K562 (cell line): ENCODE data around the gene GART. TPM values are rescaled to one million over a fixed set of nuclear protein-coding genes. Genes with fewer than 3 reads are reported as not detected.

Source experiments
- EP400 ChIP-seq: fragments of 450-650 bp; IDR thresholded peaks from 2 replicates; pipeline ENCODE4 v1.6.1; 2017; ENCODE audit warnings: antibody characterized with exemption, mild to moderate bottlenecking, moderate library complexity
- MTF1 ChIP-seq: fragments of 250-450 bp; sonication (Bioruptor Pico); IDR thresholded peaks from 2 replicates; pipeline ENCODE4 v1.9.0; 2021; ENCODE audit warnings: moderate library complexity, mild to moderate bottlenecking, inconsistent platforms, borderline replicate concordance
- MYC ChIP-seq, 2 experiments: fragments of 250-450 bp in 1 of 2; sonication (Bioruptor Pico) in 1 of 2; IDR thresholded peaks; 2 replicates each; pipeline versions ENCODE4 v1.5.1 to v1.6.1; 2012 to 2021; ENCODE audit warnings: low read depth in 2 of 2, borderline replicate concordance in 1 of 2, improper control_type of control experiment in 1 of 2, low read length in 1 of 2, mild to moderate bottlenecking in 1 of 2, moderate library complexity in 1 of 2
- PHTF2 ChIP-seq: fragments of 250-450 bp; sonication (Bioruptor Pico); IDR thresholded peaks from 2 replicates; pipeline ENCODE4 v1.5.0; 2021; ENCODE audit warnings: mild to moderate bottlenecking
- PML ChIP-seq: IDR thresholded peaks from 2 replicates; pipeline ENCODE4 v1.6.1; 2012; ENCODE audit warnings: low read length, inconsistent platforms
- POLR2H ChIP-seq: IDR thresholded peaks from 2 replicates; pipeline ENCODE4 v1.6.1; 2016; ENCODE audit warnings: missing genetic modification characterization, low read depth, mild to moderate bottlenecking, control low read depth, missing compliant biosample characterization, moderate library complexity
- PTBP1 ChIP-seq: fragments of 200-400 bp; formaldehyde crosslinking; IDR thresholded peaks from 2 replicates; pipeline ENCODE4 v1.6.1; 2017; ENCODE audit warnings: low read depth, low read length
- RBM39 ChIP-seq: fragments of 200-400 bp; formaldehyde crosslinking; optimal IDR thresholded peaks from 2 replicates; pipeline ENCODE3; 2018; ENCODE audit warnings: low read depth, low read length
- SAFB ChIP-seq: fragments of 200-400 bp; formaldehyde crosslinking; IDR thresholded peaks from 2 replicates; pipeline ENCODE4 v1.6.1; 2017; ENCODE audit warnings: low read depth, low read length, borderline replicate concordance
- SMARCB1 ChIP-seq: IDR thresholded peaks from 2 replicates; pipeline ENCODE4 v1.6.1; 2011; ENCODE audit warnings: improper control_type of control experiment, low read depth; ENCODE audit not compliant: insufficient read length
- ZFP36 ChIP-seq: fragments of 150-350 bp; IDR thresholded peaks from 2 replicates; pipeline ENCODE4 v1.6.1; 2018; ENCODE audit warnings: low read length, low read depth; ENCODE audit not compliant: partially characterized antibody
- ZNF12 ChIP-seq: sonication (generic); formaldehyde crosslinking; IDR thresholded peaks from 2 replicates; pipeline ENCODE4 v1.4.0; 2020; ENCODE audit warnings: mild to moderate bottlenecking, missing genetic modification reagents
- ZNF274 ChIP-seq: IDR thresholded peaks from 2 replicates; pipeline ENCODE4 v1.6.1; 2011; ENCODE audit warnings: low read depth, mild to moderate bottlenecking, low read length, moderate library complexity, borderline replicate concordance
- polyA plus RNA-seq, 8 experiments: library from polyadenylated mRNA; depleted of rRNA in 4 of 8; stranded (reverse) in 5 of 8; unstranded in 3 of 8; fragments of >200 nt; fragmentation: Nextera tagmentation in 2 of 8; fragmentation: Illumina TruSeq in 1 of 8; extraction: Ambion mirVana in 2 of 8; extraction: Trizol in 1 of 8; gene quantifications; 2 replicates each; pipeline versions ENCODE4 v1.2.1 to v1.2.3, GENCODE V29; 2011 to 2014; ENCODE audit warnings: inconsistent platforms in 1 of 8, missing spikeins in 1 of 8
- total RNA-seq, 7 experiments: library from RNA; depleted of rRNA in 6 of 7; stranded (reverse); fragments of >200 nt in 6 of 7; fragmentation: Illumina TruSeq in 2 of 7; extraction: Trizol in 2 of 7; gene quantifications; 2 replicates each; pipeline versions ENCODE4 v1.2.1 to v1.2.3, GENCODE V29; 2011 to 2021; ENCODE audit warnings: low replicate concordance in 1 of 7
- TF ChIP-seq, protein P1 (sequence below): fragments of 450-650 bp; formaldehyde crosslinking; IDR thresholded peaks from 2 replicates; pipeline ENCODE4 v1.4.0; 2020; ENCODE audit warnings: mild to moderate bottlenecking, mixed read lengths
- TF ChIP-seq, protein P2 (sequence below): fragments of 450-650 bp; formaldehyde crosslinking; IDR thresholded peaks from 2 replicates; pipeline ENCODE4 v1.4.0; 2022; ENCODE audit warnings: mild to moderate bottlenecking, moderate library complexity
- TF ChIP-seq, protein P3 (sequence below): fragments of 250-450 bp; sonication (Bioruptor Pico); IDR thresholded peaks from 2 replicates; pipeline ENCODE4 v1.5.0; 2020; ENCODE audit warnings: mild to moderate bottlenecking
- TF ChIP-seq, protein P4 (sequence below), 3 experiments: IDR thresholded peaks in 2 of 3; conservative IDR thresholded peaks in 1 of 3; 2 replicates each; pipeline ENCODE4 v1.5.1; 2011 to 2012; ENCODE audit warnings: low read length in 3 of 3, mild to moderate bottlenecking in 3 of 3, control low read depth in 2 of 3, improper control_type of control experiment in 1 of 3, inconsistent platforms in 1 of 3, low read depth in 1 of 3, mixed read lengths in 1 of 3, moderate library complexity in 1 of 3; ENCODE audit not compliant: insufficient read depth in 2 of 3
- TF ChIP-seq, protein P5 (sequence below): fragments of 200-800 bp; sonication (Bioruptor generic); IDR thresholded peaks from 2 replicates; pipeline ENCODE4 v1.6.1; 2017; ENCODE audit warnings: missing genetic modification characterization, missing compliant biosample characterization

Gene GART
- total and polyA plus RNA-seq, 9 of the 15 experiments (the other 6 are each of a cell fraction or from before 2014, with no cell fraction given): 141 to 429 (median 349) TPM

DNA sequence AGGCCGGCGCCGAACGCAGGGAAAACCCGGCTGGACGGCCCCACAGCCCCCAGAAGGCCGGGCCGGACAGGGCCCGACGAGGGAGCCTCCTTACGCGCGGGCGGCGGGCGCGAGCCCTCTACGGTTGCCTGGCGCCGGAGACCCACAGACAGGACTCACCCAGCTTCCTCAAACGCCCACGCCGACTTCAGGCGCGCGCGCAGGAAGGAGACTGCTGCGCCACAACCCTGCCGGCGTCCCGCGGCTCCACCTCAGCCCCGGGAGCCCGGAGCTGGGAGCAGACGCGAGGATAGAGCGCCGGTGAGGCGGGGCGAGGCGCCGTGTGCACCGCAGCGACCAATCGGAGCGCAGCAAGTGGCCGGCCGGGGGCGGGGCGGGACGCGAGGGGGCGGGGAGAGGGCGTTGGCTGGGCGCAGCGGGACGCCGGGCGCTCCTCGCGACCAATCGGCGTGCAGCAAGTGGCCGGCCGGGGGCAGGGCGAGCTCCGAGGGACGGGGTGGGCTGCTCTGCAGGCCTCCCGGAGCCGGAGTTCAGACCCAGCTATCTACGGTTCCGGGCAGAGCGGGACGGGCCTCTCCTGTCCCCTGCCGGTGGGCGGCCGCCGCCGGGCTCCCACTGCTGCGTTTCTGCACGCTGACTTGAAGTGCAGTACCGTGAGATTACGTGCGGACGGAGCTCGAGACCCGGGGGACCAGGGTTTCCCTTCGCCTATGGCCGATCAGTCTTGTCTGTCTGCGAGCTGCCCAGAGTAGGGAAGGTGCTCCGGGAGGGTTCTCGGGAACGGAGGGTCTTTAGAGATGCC is 62.0 kb downstream of the GART start, which contains the start of gene TMEM50B (continued):
- TF ChIP-seq SMARCB1 (no peak), ZFP36 (no peak), PML (peak; percentile 51; the same call in 1 of the 2 replicates), PTBP1 (no peak), POLR2H (tag) (peak; percentile 85), PHTF2 (CRISPR knock-in tag) (no peak), RBM39 (no peak), SAFB (peak; percentile 65; the same call in 1 of the 2 replicates), MTF1 (CRISPR knock-in tag) (0 out of 2 replicates have a peak, but pooled peaks have one; percentile 14), ZNF12 (CRISPR knock-in tag) (peak; percentile 96), ZNF274 (no peak), EP400 (peak; percentile 78), MYC (IDR thresholded peaks at IDR 0.05; ENCODE audit: low read depth, low read length) (peak; percentile 56), MYC (CRISPR knock-in tag; IDR thresholded peaks at IDR 0.05; ENCODE audit: borderline replicate concordance, low read depth) (no peak)
- TF ChIP-seq, protein P1, sequence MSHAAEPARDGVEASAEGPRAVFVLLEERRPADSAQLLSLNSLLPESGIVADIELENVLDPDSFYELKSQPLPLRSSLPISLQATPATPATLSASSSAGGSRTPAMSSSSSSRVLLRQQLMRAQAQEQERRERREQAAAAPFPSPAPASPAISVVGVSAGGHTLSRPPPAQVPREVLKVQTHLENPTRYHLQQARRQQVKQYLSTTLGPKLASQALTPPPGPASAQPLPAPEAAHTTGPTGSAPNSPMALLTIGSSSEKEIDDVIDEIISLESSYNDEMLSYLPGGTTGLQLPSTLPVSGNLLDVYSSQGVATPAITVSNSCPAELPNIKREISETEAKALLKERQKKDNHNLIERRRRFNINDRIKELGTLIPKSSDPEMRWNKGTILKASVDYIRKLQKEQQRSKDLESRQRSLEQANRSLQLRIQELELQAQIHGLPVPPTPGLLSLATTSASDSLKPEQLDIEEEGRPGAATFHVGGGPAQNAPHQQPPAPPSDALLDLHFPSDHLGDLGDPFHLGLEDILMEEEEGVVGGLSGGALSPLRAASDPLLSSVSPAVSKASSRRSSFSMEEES: no peak
- TF ChIP-seq, protein P2, sequence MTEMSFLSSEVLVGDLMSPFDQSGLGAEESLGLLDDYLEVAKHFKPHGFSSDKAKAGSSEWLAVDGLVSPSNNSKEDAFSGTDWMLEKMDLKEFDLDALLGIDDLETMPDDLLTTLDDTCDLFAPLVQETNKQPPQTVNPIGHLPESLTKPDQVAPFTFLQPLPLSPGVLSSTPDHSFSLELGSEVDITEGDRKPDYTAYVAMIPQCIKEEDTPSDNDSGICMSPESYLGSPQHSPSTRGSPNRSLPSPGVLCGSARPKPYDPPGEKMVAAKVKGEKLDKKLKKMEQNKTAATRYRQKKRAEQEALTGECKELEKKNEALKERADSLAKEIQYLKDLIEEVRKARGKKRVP (CRISPR knock-in tag): 0 out of 2 replicates have a peak, but pooled peaks have one; percentile 60
- TF ChIP-seq, protein P3, sequence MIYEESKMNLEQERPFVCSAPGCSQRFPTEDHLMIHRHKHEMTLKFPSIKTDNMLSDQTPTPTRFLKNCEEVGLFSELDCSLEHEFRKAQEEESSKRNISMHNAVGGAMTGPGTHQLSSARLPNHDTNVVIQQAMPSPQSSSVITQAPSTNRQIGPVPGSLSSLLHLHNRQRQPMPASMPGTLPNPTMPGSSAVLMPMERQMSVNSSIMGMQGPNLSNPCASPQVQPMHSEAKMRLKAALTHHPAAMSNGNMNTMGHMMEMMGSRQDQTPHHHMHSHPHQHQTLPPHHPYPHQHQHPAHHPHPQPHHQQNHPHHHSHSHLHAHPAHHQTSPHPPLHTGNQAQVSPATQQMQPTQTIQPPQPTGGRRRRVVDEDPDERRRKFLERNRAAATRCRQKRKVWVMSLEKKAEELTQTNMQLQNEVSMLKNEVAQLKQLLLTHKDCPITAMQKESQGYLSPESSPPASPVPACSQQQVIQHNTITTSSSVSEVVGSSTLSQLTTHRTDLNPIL: no peak
- TF ChIP-seq, protein P4, sequence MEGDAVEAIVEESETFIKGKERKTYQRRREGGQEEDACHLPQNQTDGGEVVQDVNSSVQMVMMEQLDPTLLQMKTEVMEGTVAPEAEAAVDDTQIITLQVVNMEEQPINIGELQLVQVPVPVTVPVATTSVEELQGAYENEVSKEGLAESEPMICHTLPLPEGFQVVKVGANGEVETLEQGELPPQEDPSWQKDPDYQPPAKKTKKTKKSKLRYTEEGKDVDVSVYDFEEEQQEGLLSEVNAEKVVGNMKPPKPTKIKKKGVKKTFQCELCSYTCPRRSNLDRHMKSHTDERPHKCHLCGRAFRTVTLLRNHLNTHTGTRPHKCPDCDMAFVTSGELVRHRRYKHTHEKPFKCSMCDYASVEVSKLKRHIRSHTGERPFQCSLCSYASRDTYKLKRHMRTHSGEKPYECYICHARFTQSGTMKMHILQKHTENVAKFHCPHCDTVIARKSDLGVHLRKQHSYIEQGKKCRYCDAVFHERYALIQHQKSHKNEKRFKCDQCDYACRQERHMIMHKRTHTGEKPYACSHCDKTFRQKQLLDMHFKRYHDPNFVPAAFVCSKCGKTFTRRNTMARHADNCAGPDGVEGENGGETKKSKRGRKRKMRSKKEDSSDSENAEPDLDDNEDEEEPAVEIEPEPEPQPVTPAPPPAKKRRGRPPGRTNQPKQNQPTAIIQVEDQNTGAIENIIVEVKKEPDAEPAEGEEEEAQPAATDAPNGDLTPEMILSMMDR (IDR thresholded peaks at IDR 0.05 in 2 of 3, conservative IDR thresholded peaks at IDR 0.05 in 1 of 3; ENCODE audit: insufficient read depth in 2 of 3, low read depth in 1 of 3, low read length in 3 of 3): peak; percentile 79 to 95 (median 94)
- TF ChIP-seq, protein P5, sequence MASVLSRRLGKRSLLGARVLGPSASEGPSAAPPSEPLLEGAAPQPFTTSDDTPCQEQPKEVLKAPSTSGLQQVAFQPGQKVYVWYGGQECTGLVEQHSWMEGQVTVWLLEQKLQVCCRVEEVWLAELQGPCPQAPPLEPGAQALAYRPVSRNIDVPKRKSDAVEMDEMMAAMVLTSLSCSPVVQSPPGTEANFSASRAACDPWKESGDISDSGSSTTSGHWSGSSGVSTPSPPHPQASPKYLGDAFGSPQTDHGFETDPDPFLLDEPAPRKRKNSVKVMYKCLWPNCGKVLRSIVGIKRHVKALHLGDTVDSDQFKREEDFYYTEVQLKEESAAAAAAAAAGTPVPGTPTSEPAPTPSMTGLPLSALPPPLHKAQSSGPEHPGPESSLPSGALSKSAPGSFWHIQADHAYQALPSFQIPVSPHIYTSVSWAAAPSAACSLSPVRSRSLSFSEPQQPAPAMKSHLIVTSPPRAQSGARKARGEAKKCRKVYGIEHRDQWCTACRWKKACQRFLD: no peak
